HepG2 (cell line): ENCODE measurements around the gene HADH. TPM values are rescaled to one million over a fixed set of nuclear protein-coding genes. Genes with fewer than 3 reads are reported as not detected.
A peak's percentile ranks its signal among the peaks of the same experiment; 100 is the strongest.

ENCODE experiments used
- FOXA3 ChIP-seq: IDR thresholded peaks from 2 replicates; pipeline ENCODE4 v1.6.1; 2016; ENCODE audit warnings: missing genetic modification reagents, missing compliant biosample characterization
- MAF1 ChIP-seq: sonication (generic); formaldehyde crosslinking; IDR thresholded peaks from 2 replicates; pipeline ENCODE4 v1.5.0; 2020; ENCODE audit warnings: missing genetic modification reagents, borderline replicate concordance
- NFYC ChIP-seq: IDR thresholded peaks from 2 replicates; pipeline ENCODE4 v1.6.1; 2016; ENCODE audit warnings: missing genetic modification reagents, missing compliant biosample characterization
- NPAS2 ChIP-seq: sonication (generic); formaldehyde crosslinking; IDR thresholded peaks from 2 replicates; pipeline ENCODE4 v1.8.0; 2022; ENCODE audit warnings: mild to moderate bottlenecking, missing genetic modification reagents, borderline replicate concordance
- NRL ChIP-seq: sonication (generic); formaldehyde crosslinking; IDR thresholded peaks from 2 replicates; pipeline ENCODE4 v1.5.0; 2020; ENCODE audit warnings: missing genetic modification reagents, mild to moderate bottlenecking, moderate library complexity, borderline replicate concordance
- REPIN1 ChIP-seq: sonication (generic); formaldehyde crosslinking; IDR thresholded peaks from 2 replicates; pipeline ENCODE4 v1.8.0; 2022; ENCODE audit warnings: missing genetic modification reagents, low read depth, mild to moderate bottlenecking, borderline replicate concordance
- TARDBP ChIP-seq: sonication (generic); formaldehyde crosslinking; IDR thresholded peaks from 2 replicates; pipeline ENCODE4 v1.8.0; 2022; ENCODE audit warnings: mild to moderate bottlenecking, missing genetic modification reagents
- ZBTB7B ChIP-seq: sonication (generic); formaldehyde crosslinking; IDR thresholded peaks from 2 replicates; pipeline ENCODE4 v1.4.0; 2020; ENCODE audit warnings: missing genetic modification reagents
- ZFAT ChIP-seq: sonication (generic); formaldehyde crosslinking; conservative IDR thresholded peaks from 2 replicates; pipeline ENCODE4 v1.8.1; 2023; ENCODE audit warnings: missing genetic modification reagents, inconsistent platforms
- ZNF160 ChIP-seq: sonication (generic); formaldehyde crosslinking; IDR thresholded peaks from 2 replicates; pipeline ENCODE4 v1.8.0; 2022; ENCODE audit warnings: mild to moderate bottlenecking, inconsistent platforms, missing genetic modification reagents
- ZNF17 ChIP-seq: sonication (generic); formaldehyde crosslinking; IDR thresholded peaks from 2 replicates; pipeline ENCODE4 v1.5.0; 2020; ENCODE audit warnings: mild to moderate bottlenecking, missing genetic modification reagents
- ZNF20 ChIP-seq: sonication (generic); formaldehyde crosslinking; IDR thresholded peaks from 2 replicates; pipeline ENCODE4 v1.4.0; 2020; ENCODE audit warnings: mild to moderate bottlenecking, moderate library complexity, missing genetic modification reagents
- ZNF224 ChIP-seq: sonication (generic); formaldehyde crosslinking; IDR thresholded peaks from 2 replicates; pipeline ENCODE4 v1.5.0; 2020; ENCODE audit warnings: mild to moderate bottlenecking, missing genetic modification reagents
- ZNF614 ChIP-seq: IDR thresholded peaks from 2 replicates; pipeline ENCODE4 v1.6.1; 2018; ENCODE audit warnings: missing biosample characterization, missing genetic modification reagents, inconsistent platforms, borderline replicate concordance
- polyA plus RNA-seq, 8 experiments: library from polyadenylated mRNA; depleted of rRNA in 3 of 8; stranded (reverse) in 7 of 8; unstranded in 1 of 8; fragments of >200 nt; fragmentation: Illumina TruSeq in 4 of 8; extraction: Trizol in 4 of 8; gene quantifications; 2 replicates each; pipeline versions ENCODE4 v1.2.1 to v1.2.3, GENCODE V29; 2011 to 2016; ENCODE audit warnings: low read depth in 4 of 8, missing spikeins in 1 of 8, mixed read lengths in 1 of 8; ENCODE audit not compliant: insufficient read depth in 1 of 8
- total RNA-seq, 5 experiments: library from RNA; depleted of rRNA; stranded (reverse); fragments of >200 nt; fragmentation: Illumina TruSeq; extraction: Trizol; gene quantifications; 2 replicates each; pipeline ENCODE4 v1.2.3, GENCODE V29; 2016; ENCODE audit warnings: low read depth in 1 of 5
- TF ChIP-seq, protein P1 (sequence below): sonication (generic); formaldehyde crosslinking; IDR thresholded peaks from 2 replicates; pipeline ENCODE4 v1.4.0; 2020; ENCODE audit warnings: mild to moderate bottlenecking, missing genetic modification reagents
- TF ChIP-seq, protein P2 (sequence below): sonication (generic); formaldehyde crosslinking; IDR thresholded peaks from 2 replicates; pipeline ENCODE4 v1.8.1; 2022; ENCODE audit warnings: low read depth, mild to moderate bottlenecking, missing genetic modification reagents
- TF ChIP-seq, protein P3 (sequence below): sonication (generic); formaldehyde crosslinking; IDR thresholded peaks from 2 replicates; pipeline ENCODE4 v1.4.0; 2020; ENCODE audit warnings: missing genetic modification reagents, mild to moderate bottlenecking, borderline replicate concordance
- TF ChIP-seq, protein P4 (sequence below): sonication (generic); formaldehyde crosslinking; IDR thresholded peaks from 2 replicates; pipeline ENCODE4 v1.5.0; 2020; ENCODE audit warnings: missing genetic modification reagents
- TF ChIP-seq, protein P5 (sequence below): sonication (generic); formaldehyde crosslinking; IDR thresholded peaks from 2 replicates; pipeline ENCODE4 v1.4.0; 2020; ENCODE audit warnings: missing genetic modification reagents, borderline replicate concordance

The HADH gene
- total and polyA plus RNA-seq, 2 of the 13 experiments (the other 11 are each of a cell fraction or from before 2014, with no cell fraction given), result 29.6 to 33.9 TPM

DNA sequence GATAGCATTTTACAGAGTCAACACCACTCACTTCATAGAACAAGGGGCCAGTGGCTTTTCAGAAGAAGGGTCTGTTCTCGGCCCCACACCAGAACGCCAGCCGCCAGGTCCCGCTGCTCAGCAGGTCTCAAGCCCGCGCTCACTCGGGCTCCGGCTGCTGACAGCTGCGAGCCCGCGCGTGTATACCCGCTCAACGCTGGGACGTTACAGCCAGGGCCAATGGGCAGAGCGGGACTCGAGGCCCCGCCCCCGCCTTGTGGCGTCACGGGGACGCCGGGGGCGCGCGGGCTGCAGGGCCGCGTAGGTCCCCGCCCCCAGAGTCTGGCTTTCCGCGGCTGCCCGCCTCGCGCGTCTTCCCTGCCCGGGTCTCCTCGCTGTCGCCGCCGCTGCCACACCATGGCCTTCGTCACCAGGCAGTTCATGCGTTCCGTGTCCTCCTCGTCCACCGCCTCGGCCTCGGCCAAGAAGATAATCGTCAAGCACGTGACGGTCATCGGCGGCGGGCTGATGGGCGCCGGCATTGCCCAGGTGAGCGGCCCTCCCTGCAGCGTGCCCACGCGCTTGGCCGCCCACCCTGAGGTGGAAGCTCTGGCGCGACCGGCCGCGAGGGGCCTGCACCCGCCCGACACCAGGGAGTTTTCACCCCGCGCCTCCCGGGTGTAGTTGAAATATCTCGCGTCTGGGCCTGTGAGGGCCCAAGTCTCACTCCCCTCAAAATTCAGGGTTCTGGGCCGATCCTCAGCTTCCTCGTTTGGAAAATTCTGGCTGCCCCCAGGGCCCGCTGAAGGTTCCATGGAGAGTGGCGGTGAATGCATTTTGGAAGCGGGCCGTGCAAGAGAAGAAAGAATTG, at the start of gene HADH (continued):
- TF ChIP-seq ZNF614 (CRISPR knock-in tag) (no peak), MAF1 (no peak), ZNF17 (CRISPR knock-in tag) (no peak), ZFAT (CRISPR knock-in tag) (no peak), ZNF224 (CRISPR knock-in tag) (no peak; the same call in 1 of the 2 replicates), TARDBP (CRISPR knock-in tag) (peak; percentile 61; the same call in 1 of the 2 replicates), NPAS2 (CRISPR knock-in tag) (no peak), NRL (CRISPR knock-in tag) (0 out of 2 replicates have a peak, but pooled peaks have one; percentile 72), FOXA3 (CRISPR knock-in tag) (no peak), ZNF20 (peak; percentile 63; the same call in 1 of the 2 replicates), ZBTB7B (CRISPR knock-in tag) (peak; percentile 57; the same call in 1 of the 2 replicates), REPIN1 (peak; percentile 64), ZNF160 (CRISPR knock-in tag) (peak; percentile 88), NFYC (peak; percentile 77)
- TF ChIP-seq, protein P1, sequence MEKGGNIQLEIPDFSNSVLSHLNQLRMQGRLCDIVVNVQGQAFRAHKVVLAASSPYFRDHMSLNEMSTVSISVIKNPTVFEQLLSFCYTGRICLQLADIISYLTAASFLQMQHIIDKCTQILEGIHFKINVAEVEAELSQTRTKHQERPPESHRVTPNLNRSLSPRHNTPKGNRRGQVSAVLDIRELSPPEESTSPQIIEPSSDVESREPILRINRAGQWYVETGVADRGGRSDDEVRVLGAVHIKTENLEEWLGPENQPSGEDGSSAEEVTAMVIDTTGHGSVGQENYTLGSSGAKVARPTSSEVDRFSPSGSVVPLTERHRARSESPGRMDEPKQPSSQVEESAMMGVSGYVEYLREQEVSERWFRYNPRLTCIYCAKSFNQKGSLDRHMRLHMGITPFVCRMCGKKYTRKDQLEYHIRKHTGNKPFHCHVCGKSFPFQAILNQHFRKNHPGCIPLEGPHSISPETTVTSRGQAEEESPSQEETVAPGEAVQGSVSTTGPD (CRISPR knock-in tag), result no peak
- TF ChIP-seq, protein P2, sequence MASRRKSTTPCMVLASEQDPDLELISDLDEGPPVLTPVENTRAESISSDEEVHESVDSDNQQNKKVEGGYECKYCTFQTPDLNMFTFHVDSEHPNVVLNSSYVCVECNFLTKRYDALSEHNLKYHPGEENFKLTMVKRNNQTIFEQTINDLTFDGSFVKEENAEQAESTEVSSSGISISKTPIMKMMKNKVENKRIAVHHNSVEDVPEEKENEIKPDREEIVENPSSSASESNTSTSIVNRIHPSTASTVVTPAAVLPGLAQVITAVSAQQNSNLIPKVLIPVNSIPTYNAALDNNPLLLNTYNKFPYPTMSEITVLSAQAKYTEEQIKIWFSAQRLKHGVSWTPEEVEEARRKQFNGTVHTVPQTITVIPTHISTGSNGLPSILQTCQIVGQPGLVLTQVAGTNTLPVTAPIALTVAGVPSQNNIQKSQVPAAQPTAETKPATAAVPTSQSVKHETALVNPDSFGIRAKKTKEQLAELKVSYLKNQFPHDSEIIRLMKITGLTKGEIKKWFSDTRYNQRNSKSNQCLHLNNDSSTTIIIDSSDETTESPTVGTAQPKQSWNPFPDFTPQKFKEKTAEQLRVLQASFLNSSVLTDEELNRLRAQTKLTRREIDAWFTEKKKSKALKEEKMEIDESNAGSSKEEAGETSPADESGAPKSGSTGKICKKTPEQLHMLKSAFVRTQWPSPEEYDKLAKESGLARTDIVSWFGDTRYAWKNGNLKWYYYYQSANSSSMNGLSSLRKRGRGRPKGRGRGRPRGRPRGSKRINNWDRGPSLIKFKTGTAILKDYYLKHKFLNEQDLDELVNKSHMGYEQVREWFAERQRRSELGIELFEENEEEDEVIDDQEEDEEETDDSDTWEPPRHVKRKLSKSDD (CRISPR knock-in tag), result peak; percentile 67; the same call in 1 of the 2 replicates
- TF ChIP-seq, protein P3, sequence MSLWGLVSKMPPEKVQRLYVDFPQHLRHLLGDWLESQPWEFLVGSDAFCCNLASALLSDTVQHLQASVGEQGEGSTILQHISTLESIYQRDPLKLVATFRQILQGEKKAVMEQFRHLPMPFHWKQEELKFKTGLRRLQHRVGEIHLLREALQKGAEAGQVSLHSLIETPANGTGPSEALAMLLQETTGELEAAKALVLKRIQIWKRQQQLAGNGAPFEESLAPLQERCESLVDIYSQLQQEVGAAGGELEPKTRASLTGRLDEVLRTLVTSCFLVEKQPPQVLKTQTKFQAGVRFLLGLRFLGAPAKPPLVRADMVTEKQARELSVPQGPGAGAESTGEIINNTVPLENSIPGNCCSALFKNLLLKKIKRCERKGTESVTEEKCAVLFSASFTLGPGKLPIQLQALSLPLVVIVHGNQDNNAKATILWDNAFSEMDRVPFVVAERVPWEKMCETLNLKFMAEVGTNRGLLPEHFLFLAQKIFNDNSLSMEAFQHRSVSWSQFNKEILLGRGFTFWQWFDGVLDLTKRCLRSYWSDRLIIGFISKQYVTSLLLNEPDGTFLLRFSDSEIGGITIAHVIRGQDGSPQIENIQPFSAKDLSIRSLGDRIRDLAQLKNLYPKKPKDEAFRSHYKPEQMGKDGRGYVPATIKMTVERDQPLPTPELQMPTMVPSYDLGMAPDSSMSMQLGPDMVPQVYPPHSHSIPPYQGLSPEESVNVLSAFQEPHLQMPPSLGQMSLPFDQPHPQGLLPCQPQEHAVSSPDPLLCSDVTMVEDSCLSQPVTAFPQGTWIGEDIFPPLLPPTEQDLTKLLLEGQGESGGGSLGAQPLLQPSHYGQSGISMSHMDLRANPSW (CRISPR knock-in tag), result no peak
- TF ChIP-seq, protein P4, sequence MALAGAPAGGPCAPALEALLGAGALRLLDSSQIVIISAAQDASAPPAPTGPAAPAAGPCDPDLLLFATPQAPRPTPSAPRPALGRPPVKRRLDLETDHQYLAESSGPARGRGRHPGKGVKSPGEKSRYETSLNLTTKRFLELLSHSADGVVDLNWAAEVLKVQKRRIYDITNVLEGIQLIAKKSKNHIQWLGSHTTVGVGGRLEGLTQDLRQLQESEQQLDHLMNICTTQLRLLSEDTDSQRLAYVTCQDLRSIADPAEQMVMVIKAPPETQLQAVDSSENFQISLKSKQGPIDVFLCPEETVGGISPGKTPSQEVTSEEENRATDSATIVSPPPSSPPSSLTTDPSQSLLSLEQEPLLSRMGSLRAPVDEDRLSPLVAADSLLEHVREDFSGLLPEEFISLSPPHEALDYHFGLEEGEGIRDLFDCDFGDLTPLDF (CRISPR knock-in tag), result peak; percentile 90
- TF ChIP-seq, protein P5, sequence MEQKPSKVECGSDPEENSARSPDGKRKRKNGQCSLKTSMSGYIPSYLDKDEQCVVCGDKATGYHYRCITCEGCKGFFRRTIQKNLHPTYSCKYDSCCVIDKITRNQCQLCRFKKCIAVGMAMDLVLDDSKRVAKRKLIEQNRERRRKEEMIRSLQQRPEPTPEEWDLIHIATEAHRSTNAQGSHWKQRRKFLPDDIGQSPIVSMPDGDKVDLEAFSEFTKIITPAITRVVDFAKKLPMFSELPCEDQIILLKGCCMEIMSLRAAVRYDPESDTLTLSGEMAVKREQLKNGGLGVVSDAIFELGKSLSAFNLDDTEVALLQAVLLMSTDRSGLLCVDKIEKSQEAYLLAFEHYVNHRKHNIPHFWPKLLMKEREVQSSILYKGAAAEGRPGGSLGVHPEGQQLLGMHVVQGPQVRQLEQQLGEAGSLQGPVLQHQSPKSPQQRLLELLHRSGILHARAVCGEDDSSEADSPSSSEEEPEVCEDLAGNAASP (CRISPR knock-in tag), result no peak
